Measurements from ENCODE around the gene SETD1B.

The SETD1B gene

GRCh38 chr12:121807642-121808347 is 4.0 kb downstream of the SETD1B start:
- DNase-seq (ENCODE audit: low read depth) = no peak

- DNase-seq (ENCODE audit: low read depth) = no peak
Observed at GRCh38 chr12:121808623-121809022, 4.8 kb downstream of the SETD1B start.

- no peak for DNase-seq (ENCODE audit: low read depth)
Observed at GRCh38 chr12:121809712-121810116, 5.9 kb downstream of the SETD1B start.

GRCh38 chr12:121810234-121810817 is 6.5 kb downstream of the SETD1B start:
- DNase-seq (ENCODE audit: low read depth) = no peak

- DNase-seq (ENCODE audit: low read depth) = no peak
Observed at GRCh38 chr12:121810833-121811433, 7.1 kb downstream of the SETD1B start.

GRCh38 chr12:121811434-121812319 is 7.9 kb downstream of the SETD1B start:
- DNase-seq (ENCODE audit: low read depth) = peak; percentile 79

- peak; percentile 74 for DNase-seq (ENCODE audit: low read depth)
Observed at GRCh38 chr12:121812320-121812871, 8.6 kb downstream of the SETD1B start.

- DNase-seq (ENCODE audit: low read depth) = no peak
Observed at GRCh38 chr12:121812921-121813896, 9.4 kb downstream of the SETD1B start.

- DNase-seq (ENCODE audit: low read depth) = no peak
Observed at GRCh38 chr12:121813951-121814350, 10.1 kb downstream of the SETD1B start.

- DNase-seq (ENCODE audit: low read depth) = no peak
Observed at GRCh38 chr12:121814429-121815119, 10.8 kb downstream of the SETD1B start.

GRCh38 chr12:121815263-121815662 is 11.5 kb downstream of the SETD1B start:
- no peak for DNase-seq (ENCODE audit: low read depth)

- no peak for DNase-seq (ENCODE audit: low read depth)
Observed at GRCh38 chr12:121816925-121817647, 13.3 kb downstream of the SETD1B start.

GRCh38 chr12:121817648-121818043 is 13.8 kb downstream of the SETD1B start:
- DNase-seq (ENCODE audit: low read depth) = no peak

GRCh38 chr12:121819212-121819949 is 15.6 kb downstream of the SETD1B start:
- DNase-seq (ENCODE audit: low read depth) = no peak

GRCh38 chr12:121820056-121820455 is 16.2 kb downstream of the SETD1B start:
- no peak for DNase-seq (ENCODE audit: low read depth)

- no peak for DNase-seq (ENCODE audit: low read depth)
Observed at GRCh38 chr12:121822393-121823100, 18.7 kb downstream of the SETD1B start.

GRCh38 chr12:121823101-121823726 is 19.4 kb downstream of the SETD1B start:
- no peak for DNase-seq (ENCODE audit: low read depth)

GRCh38 chr12:121823727-121824115 is 19.9 kb downstream of the SETD1B start:
- DNase-seq (ENCODE audit: low read depth) = no peak
